Fibroblast of the aortic adventitia (primary cell): Measurements from ENCODE around the gene DUSP2. TPM values are rescaled to one million over a fixed set of nuclear protein-coding genes. Genes with fewer than 3 reads are reported as not detected.

Experiments
- DNase-seq: peaks from one replicate; pipeline ENCODE4 v3.0.0-alpha.2; 2010; ENCODE audit warnings: low read depth
- H3K4me3 ChIP-seq: 2 replicates; pipeline ENCODE4 v1.5.1; 2011; ENCODE audit warnings: low read depth, mild to moderate bottlenecking, control low read depth, low read length, moderate library complexity
- CTCF ChIP-seq: IDR thresholded peaks from 2 replicates; pipeline ENCODE4 v1.5.1; 2011; ENCODE audit warnings: mild to moderate bottlenecking, low read length, control low read depth, inconsistent platforms; ENCODE audit not compliant: insufficient read depth
- total RNA-seq: library from RNA; depleted of rRNA; stranded (reverse); fragments of >200 nt; gene quantifications from 2 replicates; pipeline ENCODE4 v1.2.3, GENCODE V29; 2012; ENCODE audit warnings: low replicate concordance

The DUSP2 gene
- total RNA-seq, 1 donor, result 0.36 TPM

GRCh38 chr2:96156926-96157648, 11.8 kb upstream of the DUSP2 start:
- no peak for DNase-seq
- no peak for TF ChIP-seq CTCF
- H3K4me3 ChIP-seq, result no peak overlapping the region

- no peak for DNase-seq
- no peak for TF ChIP-seq CTCF
- H3K4me3 ChIP-seq, result no peak overlapping the region
These were observed 11.0 kb upstream of the DUSP2 start for GRCh38 chr2:96156011-96156820.

GRCh38 chr2:96154506-96155380, 9.5 kb upstream of the DUSP2 start:
- TF ChIP-seq CTCF, result no peak
- DNase-seq, result no peak
- H3K4me3 ChIP-seq, result no peak overlapping the region

GRCh38 chr2:96153991-96154431, 8.8 kb upstream of the DUSP2 start:
- no peak for TF ChIP-seq CTCF
- no peak overlapping the region for H3K4me3 ChIP-seq
- DNase-seq, result no peak

GRCh38 chr2:96153291-96153713, 8.1 kb upstream of the DUSP2 start:
- no peak for DNase-seq
- H3K4me3 ChIP-seq, result no peak overlapping the region
- no peak for TF ChIP-seq CTCF
